Measurements from ENCODE around the gene HNF4A. TPM values are rescaled to one million over a fixed set of nuclear protein-coding genes. Genes with fewer than 3 reads are reported as not detected.

HNF4A gene
- total RNA-seq, 4 donors from 2014 or later: not detected

DNA sequence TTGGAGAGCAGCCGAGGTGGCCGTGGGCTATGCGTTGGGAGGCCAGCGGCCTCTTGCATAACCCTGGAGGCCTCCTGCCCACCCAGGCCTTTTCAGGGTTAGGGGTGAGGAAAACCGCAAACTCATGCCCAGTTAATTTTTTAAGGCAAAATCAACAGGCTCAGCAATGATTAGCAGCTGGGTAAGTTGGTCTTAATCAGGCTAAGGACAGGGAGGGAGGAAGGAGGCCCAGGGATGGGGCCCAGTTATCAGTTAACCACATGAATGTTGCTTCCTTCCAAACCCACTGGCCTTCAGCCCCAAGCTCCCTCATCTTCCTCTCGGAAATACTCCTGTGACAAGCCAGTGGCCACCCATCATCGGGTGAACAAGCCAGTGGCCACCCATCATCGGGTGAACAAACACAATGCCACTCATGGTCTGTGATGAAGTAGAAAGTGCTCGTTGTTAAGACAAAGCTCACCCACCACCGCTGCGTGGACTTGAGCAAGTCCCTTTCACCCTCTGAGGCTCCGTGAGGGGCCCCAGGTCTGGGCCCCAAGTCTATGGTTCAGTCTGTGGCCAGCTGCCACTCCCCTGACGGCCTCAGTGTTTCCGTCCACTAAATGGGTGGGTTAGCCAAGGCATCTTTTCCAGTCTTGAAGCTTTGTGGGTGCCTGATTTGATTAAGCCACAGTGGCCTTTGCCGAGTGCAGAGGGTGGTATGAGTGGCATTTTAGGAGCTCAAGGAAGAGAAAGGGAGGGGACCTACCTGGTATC is 39.4 kb downstream of the HNF4A start:
- WGBS: 79% methylated on average over 10 of the region's 15 CpGs
- Histone ChIP-seq H3K27ac (no peak overlapping the region), H3K36me3 (no peaks in the 10 kb centered on the region), H3K4me3 (no peak overlapping the region), H3K27me3 (peaks cover 10% of the 10 kb centered on the region), H3K9me3 (no peaks in the 10 kb centered on the region), H3K4me1 (no peaks in the 10 kb centered on the region)
- TF ChIP-seq POLR2A (IDR thresholded peaks at IDR 0.05) (no peak), POLR2AphosphoS5 (IDR thresholded peaks at IDR 0.05) (no peak), EP300 (IDR thresholded peaks at IDR 0.05) (no peak)
- TF ChIP-seq, protein P1, sequence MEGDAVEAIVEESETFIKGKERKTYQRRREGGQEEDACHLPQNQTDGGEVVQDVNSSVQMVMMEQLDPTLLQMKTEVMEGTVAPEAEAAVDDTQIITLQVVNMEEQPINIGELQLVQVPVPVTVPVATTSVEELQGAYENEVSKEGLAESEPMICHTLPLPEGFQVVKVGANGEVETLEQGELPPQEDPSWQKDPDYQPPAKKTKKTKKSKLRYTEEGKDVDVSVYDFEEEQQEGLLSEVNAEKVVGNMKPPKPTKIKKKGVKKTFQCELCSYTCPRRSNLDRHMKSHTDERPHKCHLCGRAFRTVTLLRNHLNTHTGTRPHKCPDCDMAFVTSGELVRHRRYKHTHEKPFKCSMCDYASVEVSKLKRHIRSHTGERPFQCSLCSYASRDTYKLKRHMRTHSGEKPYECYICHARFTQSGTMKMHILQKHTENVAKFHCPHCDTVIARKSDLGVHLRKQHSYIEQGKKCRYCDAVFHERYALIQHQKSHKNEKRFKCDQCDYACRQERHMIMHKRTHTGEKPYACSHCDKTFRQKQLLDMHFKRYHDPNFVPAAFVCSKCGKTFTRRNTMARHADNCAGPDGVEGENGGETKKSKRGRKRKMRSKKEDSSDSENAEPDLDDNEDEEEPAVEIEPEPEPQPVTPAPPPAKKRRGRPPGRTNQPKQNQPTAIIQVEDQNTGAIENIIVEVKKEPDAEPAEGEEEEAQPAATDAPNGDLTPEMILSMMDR (IDR thresholded peaks at IDR 0.05): no peak
- DNase-seq (ENCODE audit: low spot score in 2 of 2): no peak

DNA sequence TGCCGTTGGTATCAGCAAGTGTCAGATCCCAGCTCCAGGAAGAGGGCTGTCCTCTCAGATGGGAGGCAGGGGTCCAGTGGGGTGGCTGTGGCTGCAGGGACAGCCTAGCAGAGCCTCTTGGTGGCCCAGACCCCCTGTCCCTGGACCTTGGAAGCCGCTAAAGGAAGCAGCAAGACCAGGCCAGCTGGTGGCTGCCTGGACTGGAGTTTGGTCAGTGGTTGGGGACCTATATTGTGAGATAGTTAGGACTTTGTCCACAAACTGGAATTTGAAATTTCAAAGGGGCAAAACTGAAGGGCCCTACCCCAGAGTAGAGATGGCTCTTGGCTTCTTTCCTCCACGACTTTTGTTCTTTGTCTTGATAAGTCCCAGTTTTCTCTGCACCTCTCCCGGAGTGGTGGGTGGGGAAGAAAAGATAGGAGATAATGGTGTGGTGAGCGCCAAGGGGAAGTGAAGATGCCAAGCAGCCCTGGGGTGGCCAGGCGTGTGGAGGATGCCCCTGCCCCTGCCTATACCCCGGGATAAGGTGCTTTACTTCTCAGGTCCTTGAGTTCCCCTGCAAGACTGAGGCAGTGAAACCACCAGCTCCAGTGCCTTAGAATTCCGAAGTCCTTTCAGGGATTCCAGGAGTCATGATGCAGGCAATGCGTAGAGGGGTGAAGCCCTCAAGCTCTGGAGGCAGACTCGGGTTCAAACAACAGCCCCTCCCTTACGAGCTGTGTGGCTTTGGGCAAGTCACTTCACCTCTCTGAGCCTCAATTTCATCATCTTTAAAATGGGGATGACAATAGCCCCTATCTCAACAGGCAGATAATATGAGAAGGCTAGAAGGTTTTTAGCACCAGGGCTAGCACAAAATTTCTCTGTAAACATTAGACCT is 40.2 kb downstream of the HNF4A start:
- H3K27me3 ChIP-seq: peaks cover 10% of the 10 kb centered on the region
- H3K27ac ChIP-seq: no peak overlapping the region
- H3K9me3 ChIP-seq: no peaks in the 10 kb centered on the region
- WGBS: 68% methylated on average over 10 of the region's 11 CpGs
- H3K36me3 ChIP-seq: no peaks in the 10 kb centered on the region
- DNase-seq (ENCODE audit: low spot score in 2 of 2): no peak
- no peaks in the 10 kb centered on the region for H3K4me1 ChIP-seq
- TF ChIP-seq POLR2AphosphoS5 (IDR thresholded peaks at IDR 0.05): no peak
- no peak for TF ChIP-seq EP300 (IDR thresholded peaks at IDR 0.05)
- TF ChIP-seq, protein P1 (IDR thresholded peaks at IDR 0.05): no peak
- TF ChIP-seq POLR2A (IDR thresholded peaks at IDR 0.05): no peak
- H3K4me3 ChIP-seq: no peak overlapping the region

GRCh38 chr20:44396369-44397130 is 41.1 kb downstream of the HNF4A start:
- 54% methylated on average over 8 of the region's 8 CpGs for WGBS

DNA sequence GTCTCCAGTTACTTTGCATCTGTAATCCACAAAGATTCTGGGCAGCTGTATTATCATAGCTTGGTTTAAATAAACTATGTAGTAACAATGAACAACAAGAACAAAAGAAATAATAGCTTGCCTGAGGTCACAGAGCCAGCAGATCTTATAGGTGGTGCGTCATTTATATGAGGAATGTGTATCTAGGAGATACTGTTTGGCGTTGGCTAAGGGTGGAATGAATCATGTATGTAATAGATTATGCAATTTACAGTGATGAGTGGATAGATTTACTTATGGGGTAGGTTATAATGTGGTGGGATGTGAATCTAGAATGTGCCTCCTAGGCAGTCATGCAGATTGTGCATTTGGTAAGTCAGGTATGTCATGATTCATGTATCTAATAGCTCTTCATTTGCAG is 42.8 kb downstream of the HNF4A start:
- H3K27ac ChIP-seq: no peak overlapping the region

More at GRCh38 chr20:44396369-44397130, 41.1 kb downstream of the HNF4A start:
- Histone ChIP-seq H3K9me3 (no peaks in the 10 kb centered on the region), H3K4me1 (no peaks in the 10 kb centered on the region), H3K4me3 (no peak overlapping the region), H3K27ac (no peak overlapping the region), H3K27me3 (peaks cover 10% of the 10 kb centered on the region), H3K36me3 (no peaks in the 10 kb centered on the region)
- TF ChIP-seq, protein P1 (IDR thresholded peaks at IDR 0.05): no peak
- TF ChIP-seq POLR2AphosphoS5 (IDR thresholded peaks at IDR 0.05): no peak
- TF ChIP-seq POLR2A (IDR thresholded peaks at IDR 0.05): no peak
- TF ChIP-seq EP300 (IDR thresholded peaks at IDR 0.05): no peak
- DNase-seq (ENCODE audit: low spot score in 2 of 2): no peak

More for the DNA sequence above, 42.8 kb downstream of the HNF4A start:
- Histone ChIP-seq H3K36me3 (no peaks in the 10 kb centered on the region), H3K4me3 (no peak overlapping the region), H3K27me3 (peaks cover 17% of the 10 kb centered on the region), H3K4me1 (no peaks in the 10 kb centered on the region), H3K9me3 (no peaks in the 10 kb centered on the region)
- no peak for DNase-seq (ENCODE audit: low spot score in 2 of 2)
- WGBS: 62% methylated on average over 2 of the region's 2 CpGs
- TF ChIP-seq EP300 (IDR thresholded peaks at IDR 0.05) (no peak), POLR2AphosphoS5 (IDR thresholded peaks at IDR 0.05) (no peak), POLR2A (IDR thresholded peaks at IDR 0.05) (no peak)
- TF ChIP-seq, protein P1 (IDR thresholded peaks at IDR 0.05): no peak
